ENCODE data around the gene DNAJB5.

The DNAJB5 gene

GRCh38 chr9:34971146-34971811, 18.3 kb upstream of the DNAJB5 start:
- Mint-ChIP-seq H3K27me3 (ENCODE audit: low read depth) (peaks cover 23% of the 10 kb centered on the region), H3K9me3 (no peaks in the 10 kb centered on the region), H3K4me3 (no peak overlapping the region), H3K36me3 (ENCODE audit: low read depth) (no peaks in the 10 kb centered on the region), H3K27ac (no peak overlapping the region), H3K4me1 (ENCODE audit: low read depth) (no peaks in the 10 kb centered on the region)
- no peak for DNase-seq (ENCODE audit: low spot score)

- Mint-ChIP-seq H3K27ac (no peak overlapping the region), H3K4me1 (ENCODE audit: low read depth) (no peaks in the 10 kb centered on the region), H3K4me3 (no peak overlapping the region), H3K27me3 (ENCODE audit: low read depth) (peaks cover 12% of the 10 kb centered on the region), H3K9me3 (no peaks in the 10 kb centered on the region), H3K36me3 (ENCODE audit: low read depth) (no peaks in the 10 kb centered on the region)
- no peak for DNase-seq (ENCODE audit: low spot score)
Measured at GRCh38 chr9:34974664-34975063, 14.9 kb upstream of the DNAJB5 start.

- Mint-ChIP-seq H3K27me3 (ENCODE audit: low read depth) (peaks cover 9% of the 10 kb centered on the region), H3K27ac (no peak overlapping the region), H3K9me3 (no peaks in the 10 kb centered on the region), H3K36me3 (ENCODE audit: low read depth) (no peaks in the 10 kb centered on the region), H3K4me1 (ENCODE audit: low read depth) (no peaks in the 10 kb centered on the region), H3K4me3 (no peak overlapping the region)
- DNase-seq (ENCODE audit: low spot score) = no peak
Measured at GRCh38 chr9:34976441-34976840, 13.1 kb upstream of the DNAJB5 start.

GRCh38 chr9:34976992-34977391, 12.6 kb upstream of the DNAJB5 start:
- no peak overlapping the region for H3K4me3 Mint-ChIP-seq
- peaks cover 9% of the 10 kb centered on the region for H3K27me3 Mint-ChIP-seq (ENCODE audit: low read depth)
- H3K27ac Mint-ChIP-seq = no peak overlapping the region
- H3K36me3 Mint-ChIP-seq (ENCODE audit: low read depth) = no peaks in the 10 kb centered on the region
- no peaks in the 10 kb centered on the region for H3K4me1 Mint-ChIP-seq (ENCODE audit: low read depth)
- no peak for DNase-seq (ENCODE audit: low spot score)
- no peaks in the 10 kb centered on the region for H3K9me3 Mint-ChIP-seq

GRCh38 chr9:34980181-34980761, 9.3 kb upstream of the DNAJB5 start:
- no peak for DNase-seq (ENCODE audit: low spot score)
- no peak overlapping the region for H3K27ac Mint-ChIP-seq
- H3K27me3 Mint-ChIP-seq (ENCODE audit: low read depth) = peaks cover 2% of the 10 kb centered on the region

GRCh38 chr9:34982361-34982760, 7.2 kb upstream of the DNAJB5 start:
- Mint-ChIP-seq H3K27ac (no peak overlapping the region), H3K4me1 (ENCODE audit: low read depth) (peaks cover 35% of the 10 kb centered on the region)

More at GRCh38 chr9:34980181-34980761, 9.3 kb upstream of the DNAJB5 start:
- no peaks in the 10 kb centered on the region for H3K9me3 Mint-ChIP-seq
- peaks cover 19% of the 10 kb centered on the region for H3K4me1 Mint-ChIP-seq (ENCODE audit: low read depth)
- H3K4me3 Mint-ChIP-seq = no peak overlapping the region
- H3K36me3 Mint-ChIP-seq (ENCODE audit: low read depth) = no peaks in the 10 kb centered on the region

GRCh38 chr9:34983209-34983608, 6.3 kb upstream of the DNAJB5 start:
- Mint-ChIP-seq H3K27ac (no peak overlapping the region), H3K36me3 (ENCODE audit: low read depth) (no peaks in the 10 kb centered on the region), H3K4me3 (no peak overlapping the region), H3K9me3 (no peaks in the 10 kb centered on the region), H3K27me3 (ENCODE audit: low read depth) (no peaks in the 10 kb centered on the region), H3K4me1 (ENCODE audit: low read depth) (peaks cover 41% of the 10 kb centered on the region)
- no peak for DNase-seq (ENCODE audit: low spot score)

More at GRCh38 chr9:34982361-34982760, 7.2 kb upstream of the DNAJB5 start:
- Mint-ChIP-seq H3K9me3 (no peaks in the 10 kb centered on the region), H3K36me3 (ENCODE audit: low read depth) (no peaks in the 10 kb centered on the region), H3K27me3 (ENCODE audit: low read depth) (no peaks in the 10 kb centered on the region), H3K4me3 (no peak overlapping the region)
- DNase-seq (ENCODE audit: low spot score) = no peak

- no peaks in the 10 kb centered on the region for H3K27me3 Mint-ChIP-seq (ENCODE audit: low read depth)
- no peaks in the 10 kb centered on the region for H3K9me3 Mint-ChIP-seq
- H3K27ac Mint-ChIP-seq = no peak overlapping the region
- H3K4me3 Mint-ChIP-seq = no peak overlapping the region
- peaks cover 46% of the 10 kb centered on the region for H3K4me1 Mint-ChIP-seq (ENCODE audit: low read depth)
- H3K36me3 Mint-ChIP-seq (ENCODE audit: low read depth) = no peaks in the 10 kb centered on the region
- no peak for DNase-seq (ENCODE audit: low spot score)
Measured at GRCh38 chr9:34984049-34984448, 5.5 kb upstream of the DNAJB5 start.

GRCh38 chr9:34985311-34985899, 4.1 kb upstream of the DNAJB5 start:
- DNase-seq (ENCODE audit: low spot score) = peak; percentile 44
- Mint-ChIP-seq H3K36me3 (ENCODE audit: low read depth) (no peaks in the 10 kb centered on the region), H3K27me3 (ENCODE audit: low read depth) (no peaks in the 10 kb centered on the region), H3K4me1 (ENCODE audit: low read depth) (peaks cover 46% of the 10 kb centered on the region), H3K9me3 (no peaks in the 10 kb centered on the region), H3K4me3 (no peak overlapping the region), H3K27ac (no peak overlapping the region)

- no peaks in the 10 kb centered on the region for H3K9me3 Mint-ChIP-seq
- DNase-seq (ENCODE audit: low spot score) = peak; percentile 44
- peak overlapping the region; percentile 56 for H3K27ac Mint-ChIP-seq
- H3K4me1 Mint-ChIP-seq (ENCODE audit: low read depth) = peaks cover 51% of the 10 kb centered on the region
- no peak overlapping the region for H3K4me3 Mint-ChIP-seq
- no peaks in the 10 kb centered on the region for H3K36me3 Mint-ChIP-seq (ENCODE audit: low read depth)
- H3K27me3 Mint-ChIP-seq (ENCODE audit: low read depth) = no peaks in the 10 kb centered on the region
Measured at GRCh38 chr9:34986540-34987047, 3.0 kb upstream of the DNAJB5 start.

GRCh38 chr9:34987160-34987901, 2.2 kb upstream of the DNAJB5 start:
- no peak for DNase-seq (ENCODE audit: low spot score)
- peak overlapping the region; percentile 56 for H3K27ac Mint-ChIP-seq
- H3K4me3 Mint-ChIP-seq = peak overlapping the region; percentile 15
- no peaks in the 10 kb centered on the region for H3K27me3 Mint-ChIP-seq (ENCODE audit: low read depth)
- no peaks in the 10 kb centered on the region for H3K36me3 Mint-ChIP-seq (ENCODE audit: low read depth)
- peaks cover 55% of the 10 kb centered on the region for H3K4me1 Mint-ChIP-seq (ENCODE audit: low read depth)
- H3K9me3 Mint-ChIP-seq = no peaks in the 10 kb centered on the region

- peak; percentile 62 for DNase-seq (ENCODE audit: low spot score)
- Mint-ChIP-seq H3K27ac (peak overlapping the region; percentile 92), H3K9me3 (no peaks in the 10 kb centered on the region), H3K27me3 (ENCODE audit: low read depth) (no peaks in the 10 kb centered on the region), H3K4me1 (ENCODE audit: low read depth) (peaks cover 45% of the 10 kb centered on the region), H3K36me3 (ENCODE audit: low read depth) (no peaks in the 10 kb centered on the region), H3K4me3 (peak overlapping the region; percentile 94)
Measured at GRCh38 chr9:34988218-34989002, 1.1 kb upstream of the DNAJB5 start.

GRCh38 chr9:34989946-34990635, 546 bp downstream of the DNAJB5 start:
- Mint-ChIP-seq H3K4me1 (ENCODE audit: low read depth) (peaks cover 37% of the 10 kb centered on the region), H3K27me3 (ENCODE audit: low read depth) (no peaks in the 10 kb centered on the region), H3K36me3 (ENCODE audit: low read depth) (no peaks in the 10 kb centered on the region), H3K4me3 (peak overlapping the region; percentile 81), H3K27ac (peak overlapping the region; percentile 65), H3K9me3 (no peaks in the 10 kb centered on the region)
- peak; percentile 41 for DNase-seq (ENCODE audit: low spot score)
